ENCODE data around the gene DCBLD1.

The DCBLD1 gene

DNA sequence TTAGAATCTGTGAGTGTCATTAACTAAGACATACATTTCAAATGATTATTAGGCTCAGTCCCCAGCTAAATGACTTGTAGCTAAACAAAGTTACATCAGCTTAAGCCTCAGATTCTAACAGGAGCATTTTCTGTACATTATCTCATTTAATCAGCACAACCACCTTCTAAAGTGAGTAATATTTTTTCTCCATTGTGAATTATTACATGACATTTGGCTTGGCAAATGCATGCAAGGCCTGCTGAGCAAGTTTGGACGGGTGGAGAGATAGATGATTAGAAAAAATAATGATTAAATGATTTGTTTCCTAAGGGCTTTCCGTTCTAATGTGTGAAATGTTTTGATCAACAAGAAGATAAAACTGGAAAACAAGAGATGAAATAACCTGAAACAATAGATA lies 20.7 kb downstream of the DCBLD1 start:
- no peaks in the 10 kb centered on the region for H4K20me1 ChIP-seq (ENCODE audit: insufficient read depth, low read length, poor library complexity, severe bottlenecking)
- no peaks in the 10 kb centered on the region for H3F3A ChIP-seq (ENCODE audit: low read depth)
- H3K4me3 ChIP-seq (ENCODE audit: low read length, poor library complexity, severe bottlenecking) = no peak overlapping the region
- no peak overlapping the region for H3K4me2 ChIP-seq (ENCODE audit: low read depth, low read length, poor library complexity, severe bottlenecking)
- no peak overlapping the region for H2AFZ ChIP-seq (ENCODE audit: low read length)
- TF ChIP-seq EZH2phosphoT487 (IDR thresholded peaks at IDR 0.05; ENCODE audit: borderline replicate concordance) = no peak
- TF ChIP-seq, protein P1, sequence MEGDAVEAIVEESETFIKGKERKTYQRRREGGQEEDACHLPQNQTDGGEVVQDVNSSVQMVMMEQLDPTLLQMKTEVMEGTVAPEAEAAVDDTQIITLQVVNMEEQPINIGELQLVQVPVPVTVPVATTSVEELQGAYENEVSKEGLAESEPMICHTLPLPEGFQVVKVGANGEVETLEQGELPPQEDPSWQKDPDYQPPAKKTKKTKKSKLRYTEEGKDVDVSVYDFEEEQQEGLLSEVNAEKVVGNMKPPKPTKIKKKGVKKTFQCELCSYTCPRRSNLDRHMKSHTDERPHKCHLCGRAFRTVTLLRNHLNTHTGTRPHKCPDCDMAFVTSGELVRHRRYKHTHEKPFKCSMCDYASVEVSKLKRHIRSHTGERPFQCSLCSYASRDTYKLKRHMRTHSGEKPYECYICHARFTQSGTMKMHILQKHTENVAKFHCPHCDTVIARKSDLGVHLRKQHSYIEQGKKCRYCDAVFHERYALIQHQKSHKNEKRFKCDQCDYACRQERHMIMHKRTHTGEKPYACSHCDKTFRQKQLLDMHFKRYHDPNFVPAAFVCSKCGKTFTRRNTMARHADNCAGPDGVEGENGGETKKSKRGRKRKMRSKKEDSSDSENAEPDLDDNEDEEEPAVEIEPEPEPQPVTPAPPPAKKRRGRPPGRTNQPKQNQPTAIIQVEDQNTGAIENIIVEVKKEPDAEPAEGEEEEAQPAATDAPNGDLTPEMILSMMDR (conservative IDR thresholded peaks at IDR 0.05; ENCODE audit: low read length) = no peak
- H3K79me2 ChIP-seq (ENCODE audit: insufficient read depth, low read length) = no peaks in the 10 kb centered on the region
- no peaks in the 10 kb centered on the region for H3K36me3 ChIP-seq (ENCODE audit: insufficient read depth, low read length)
- H3K9me2 ChIP-seq (replicated peaks; ENCODE audit: low read depth, low read length) = no peaks in the 10 kb centered on the region
- H3K9ac ChIP-seq (ENCODE audit: low read depth, low read length, poor library complexity, severe bottlenecking) = no peak overlapping the region
- H3K9me3 ChIP-seq (ENCODE audit: insufficient read depth, low read depth, low read length) = no peaks in the 10 kb centered on the region
- no peaks in the 10 kb centered on the region for H3K27me3 ChIP-seq (ENCODE audit: insufficient read depth, low read length, poor library complexity, severe bottlenecking)
- peaks cover 3% of the 10 kb centered on the region for H3K4me1 ChIP-seq (ENCODE audit: insufficient read depth, low read length, poor library complexity, severe bottlenecking)

DNA sequence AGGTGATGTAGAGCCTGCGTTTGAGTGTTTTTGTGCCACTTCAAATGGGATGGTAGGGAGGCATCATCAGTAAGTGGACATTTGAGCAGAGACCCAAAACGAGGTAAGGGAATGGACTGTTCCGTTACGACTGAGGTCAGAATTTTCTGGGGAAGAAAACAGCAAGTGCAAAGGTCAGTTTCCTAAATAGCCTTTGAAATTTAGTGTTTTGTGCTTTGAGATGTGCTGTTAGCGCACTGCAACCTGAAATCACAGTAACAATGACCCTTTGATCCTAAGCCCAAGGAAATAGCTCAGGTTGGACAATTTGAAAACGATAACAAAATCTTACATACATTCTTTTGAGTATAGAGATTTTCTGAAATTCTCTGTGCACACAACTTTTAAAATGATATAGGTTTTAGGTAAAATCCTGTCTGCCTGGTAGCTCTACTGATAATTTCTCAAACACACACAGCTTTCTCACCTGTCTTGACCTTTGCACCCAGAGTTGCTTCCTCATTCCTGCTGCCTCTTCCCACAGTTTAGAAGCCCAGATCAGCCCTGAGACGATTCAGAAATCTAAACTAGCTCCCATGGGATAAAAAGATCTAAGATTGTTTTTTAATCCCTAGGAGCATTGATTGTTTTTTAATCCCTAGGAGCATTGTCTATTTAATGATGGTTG lies 22.1 kb downstream of the DCBLD1 start:
- H3K4me2 ChIP-seq (ENCODE audit: low read depth, low read length, poor library complexity, severe bottlenecking) = no peak overlapping the region
- H3K4me3 ChIP-seq (ENCODE audit: low read length, poor library complexity, severe bottlenecking) = no peak overlapping the region
- no peak for TF ChIP-seq EZH2phosphoT487 (IDR thresholded peaks at IDR 0.05; ENCODE audit: borderline replicate concordance)
- TF ChIP-seq, protein P1 (conservative IDR thresholded peaks at IDR 0.05; ENCODE audit: low read length) = no peak
- no peaks in the 10 kb centered on the region for H3K79me2 ChIP-seq (ENCODE audit: insufficient read depth, low read length)
- H3K4me1 ChIP-seq (ENCODE audit: insufficient read depth, low read length, poor library complexity, severe bottlenecking) = no peaks in the 10 kb centered on the region
- no peaks in the 10 kb centered on the region for H3K36me3 ChIP-seq (ENCODE audit: insufficient read depth, low read length)
- H3K27me3 ChIP-seq (ENCODE audit: insufficient read depth, low read length, poor library complexity, severe bottlenecking) = no peaks in the 10 kb centered on the region
- H2AFZ ChIP-seq (ENCODE audit: low read length) = no peak overlapping the region
- no peaks in the 10 kb centered on the region for H4K20me1 ChIP-seq (ENCODE audit: insufficient read depth, low read length, poor library complexity, severe bottlenecking)
- no peaks in the 10 kb centered on the region for H3F3A ChIP-seq (ENCODE audit: low read depth)
- H3K9me2 ChIP-seq (replicated peaks; ENCODE audit: low read depth, low read length) = no peaks in the 10 kb centered on the region
- H3K9me3 ChIP-seq (ENCODE audit: insufficient read depth, low read depth, low read length) = no peaks in the 10 kb centered on the region
- H3K9ac ChIP-seq (ENCODE audit: low read depth, low read length, poor library complexity, severe bottlenecking) = no peak overlapping the region

DNA sequence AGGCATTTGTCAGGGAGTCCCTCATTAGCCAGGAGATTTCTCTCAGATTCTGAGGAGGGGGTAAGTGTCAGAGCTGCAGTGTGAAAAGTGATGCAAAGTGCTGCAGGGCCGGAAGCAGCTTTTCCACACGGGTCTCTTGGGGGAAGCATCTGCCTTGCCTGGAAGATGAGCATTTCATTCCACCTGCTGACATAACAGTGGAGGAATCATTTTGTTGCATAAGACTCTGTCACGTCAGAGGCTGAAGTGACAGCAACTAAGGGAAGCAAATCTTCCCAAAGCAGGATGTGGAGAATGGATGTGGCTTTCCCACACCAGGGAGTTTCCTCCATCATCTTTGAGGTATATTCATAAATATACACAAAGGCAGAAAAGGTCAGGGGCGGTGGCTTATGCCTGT lies 22.8 kb downstream of the DCBLD1 start:
- Histone ChIP-seq H3K9me3 (ENCODE audit: insufficient read depth, low read depth, low read length) (no peaks in the 10 kb centered on the region), H3K27me3 (ENCODE audit: insufficient read depth, low read length, poor library complexity, severe bottlenecking) (no peaks in the 10 kb centered on the region), H3K36me3 (ENCODE audit: insufficient read depth, low read length) (no peaks in the 10 kb centered on the region), H3F3A (ENCODE audit: low read depth) (no peaks in the 10 kb centered on the region), H3K4me1 (ENCODE audit: insufficient read depth, low read length, poor library complexity, severe bottlenecking) (no peaks in the 10 kb centered on the region), H3K4me2 (ENCODE audit: low read depth, low read length, poor library complexity, severe bottlenecking) (no peak overlapping the region), H3K9ac (ENCODE audit: low read depth, low read length, poor library complexity, severe bottlenecking) (no peak overlapping the region), H3K4me3 (ENCODE audit: low read length, poor library complexity, severe bottlenecking) (no peak overlapping the region), H2AFZ (ENCODE audit: low read length) (no peak overlapping the region), H3K9me2 (replicated peaks; ENCODE audit: low read depth, low read length) (no peaks in the 10 kb centered on the region), H3K79me2 (ENCODE audit: insufficient read depth, low read length) (no peaks in the 10 kb centered on the region), H4K20me1 (ENCODE audit: insufficient read depth, low read length, poor library complexity, severe bottlenecking) (no peaks in the 10 kb centered on the region)
- no peak for TF ChIP-seq EZH2phosphoT487 (IDR thresholded peaks at IDR 0.05; ENCODE audit: borderline replicate concordance)
- TF ChIP-seq, protein P1 (conservative IDR thresholded peaks at IDR 0.05; ENCODE audit: low read length) = no peak

Measured in Loucy (cell line).